GM19043 (cell line): ENCODE results near the gene PKHD1.

ENCODE experiments used
- ATAC-seq: cut with Tn5 transposase; IDR thresholded peaks from one replicate; pipeline ENCODE4 v1.9.1; 2021; ENCODE audit warnings: low read depth; ENCODE audit not compliant: unreplicated experiment

Gene PKHD1

GRCh38 chr6:52049252-52050050, 38.0 kb downstream of the PKHD1 start:
- ATAC-seq = no peak

GRCh38 chr6:52046456-52046855, 41.0 kb downstream of the PKHD1 start:
- ATAC-seq = no peak

GRCh38 chr6:52045481-52045880, 41.9 kb downstream of the PKHD1 start:
- no peak for ATAC-seq

GRCh38 chr6:52045033-52045432, 42.4 kb downstream of the PKHD1 start:
- ATAC-seq = no peak

- no peak for ATAC-seq
These were observed 45.1 kb downstream of the PKHD1 start for GRCh38 chr6:52042141-52042885.

- no peak for ATAC-seq
These were observed 46.3 kb downstream of the PKHD1 start for GRCh38 chr6:52041134-52041533.

GRCh38 chr6:52027699-52028098, 59.7 kb downstream of the PKHD1 start:
- no peak for ATAC-seq

- no peak for ATAC-seq
These were observed 62.9 kb downstream of the PKHD1 start for GRCh38 chr6:52024451-52025068.

- ATAC-seq = no peak
These were observed 64.7 kb downstream of the PKHD1 start for GRCh38 chr6:52022675-52023074.

- ATAC-seq = no peak
These were observed 66.4 kb downstream of the PKHD1 start for GRCh38 chr6:52020945-52021570.

- no peak for ATAC-seq
These were observed 67.5 kb downstream of the PKHD1 start for GRCh38 chr6:52019881-52020280.

GRCh38 chr6:52019092-52019491, 68.3 kb downstream of the PKHD1 start:
- no peak for ATAC-seq

- ATAC-seq = no peak
These were observed 70.3 kb downstream of the PKHD1 start for GRCh38 chr6:52016915-52017748.

GRCh38 chr6:52015953-52016352, 71.5 kb downstream of the PKHD1 start:
- ATAC-seq = no peak

GRCh38 chr6:52014391-52014790, 73.0 kb downstream of the PKHD1 start:
- ATAC-seq = no peak

GRCh38 chr6:52013035-52013434, 74.4 kb downstream of the PKHD1 start:
- no peak for ATAC-seq

GRCh38 chr6:52012582-52012981, 74.8 kb downstream of the PKHD1 start:
- ATAC-seq = no peak

- ATAC-seq = no peak
These were observed 76.6 kb downstream of the PKHD1 start for GRCh38 chr6:52010806-52011205.

GRCh38 chr6:52010145-52010544, 77.3 kb downstream of the PKHD1 start:
- no peak for ATAC-seq

- ATAC-seq = no peak
These were observed 77.8 kb downstream of the PKHD1 start for GRCh38 chr6:52009466-52010140.
